Fibroblast of mammary gland (primary cell): ENCODE data around the gene UTP4.
A peak's percentile ranks its signal among the peaks of the same experiment; 100 is the strongest.

Source experiments
- DNase-seq: peaks from one replicate; pipeline ENCODE4 v3.0.0-alpha.2; 2010; ENCODE audit warnings: low read depth
- H3K4me3 ChIP-seq: 2 replicates; pipeline ENCODE4 v1.5.1; 2011; ENCODE audit warnings: low read depth, mild to moderate bottlenecking, low read length, moderate library complexity; ENCODE audit not compliant: control insufficient read depth
- TF ChIP-seq, protein P1 (sequence below): conservative IDR thresholded peaks from 2 replicates; pipeline ENCODE4 v1.5.1; 2011; ENCODE audit warnings: low read depth, low read length, inconsistent platforms; ENCODE audit not compliant: control insufficient read depth, insufficient read depth

The UTP4 gene

DNA sequence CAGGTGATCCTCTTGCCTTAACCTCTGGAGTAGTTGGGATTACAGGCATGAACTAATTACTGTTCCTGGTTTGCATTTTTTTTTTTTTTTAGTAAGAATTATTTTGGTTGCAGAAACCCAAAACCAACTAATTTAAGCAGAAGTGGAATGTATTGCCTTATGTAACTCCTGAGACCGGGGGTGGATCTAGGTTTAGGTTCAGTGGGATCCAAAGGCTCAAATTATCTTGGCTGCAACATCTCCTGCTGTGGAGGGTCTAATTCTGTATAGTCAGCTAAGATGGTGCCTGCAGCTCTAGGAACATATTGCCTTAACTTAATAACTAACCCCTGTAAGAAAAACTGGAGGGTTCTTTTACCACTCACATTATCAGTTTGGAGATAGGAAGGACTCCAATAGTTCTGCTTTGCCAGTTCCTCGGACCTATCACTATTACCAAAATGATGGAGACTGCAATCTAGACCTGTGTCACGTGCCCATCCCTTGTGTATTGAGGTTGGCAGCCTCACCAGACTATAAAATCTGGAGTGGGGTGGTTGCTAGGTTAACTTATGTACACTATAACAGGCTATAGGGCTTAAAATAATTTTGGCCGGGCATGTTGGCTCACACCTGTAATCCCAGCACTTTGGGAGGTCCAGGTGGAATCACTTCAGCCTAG, 63.0 kb downstream of the UTP4 start:
- no peak overlapping the region for H3K4me3 ChIP-seq
- DNase-seq: no peak
- TF ChIP-seq, protein P1, sequence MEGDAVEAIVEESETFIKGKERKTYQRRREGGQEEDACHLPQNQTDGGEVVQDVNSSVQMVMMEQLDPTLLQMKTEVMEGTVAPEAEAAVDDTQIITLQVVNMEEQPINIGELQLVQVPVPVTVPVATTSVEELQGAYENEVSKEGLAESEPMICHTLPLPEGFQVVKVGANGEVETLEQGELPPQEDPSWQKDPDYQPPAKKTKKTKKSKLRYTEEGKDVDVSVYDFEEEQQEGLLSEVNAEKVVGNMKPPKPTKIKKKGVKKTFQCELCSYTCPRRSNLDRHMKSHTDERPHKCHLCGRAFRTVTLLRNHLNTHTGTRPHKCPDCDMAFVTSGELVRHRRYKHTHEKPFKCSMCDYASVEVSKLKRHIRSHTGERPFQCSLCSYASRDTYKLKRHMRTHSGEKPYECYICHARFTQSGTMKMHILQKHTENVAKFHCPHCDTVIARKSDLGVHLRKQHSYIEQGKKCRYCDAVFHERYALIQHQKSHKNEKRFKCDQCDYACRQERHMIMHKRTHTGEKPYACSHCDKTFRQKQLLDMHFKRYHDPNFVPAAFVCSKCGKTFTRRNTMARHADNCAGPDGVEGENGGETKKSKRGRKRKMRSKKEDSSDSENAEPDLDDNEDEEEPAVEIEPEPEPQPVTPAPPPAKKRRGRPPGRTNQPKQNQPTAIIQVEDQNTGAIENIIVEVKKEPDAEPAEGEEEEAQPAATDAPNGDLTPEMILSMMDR: no peak

DNA sequence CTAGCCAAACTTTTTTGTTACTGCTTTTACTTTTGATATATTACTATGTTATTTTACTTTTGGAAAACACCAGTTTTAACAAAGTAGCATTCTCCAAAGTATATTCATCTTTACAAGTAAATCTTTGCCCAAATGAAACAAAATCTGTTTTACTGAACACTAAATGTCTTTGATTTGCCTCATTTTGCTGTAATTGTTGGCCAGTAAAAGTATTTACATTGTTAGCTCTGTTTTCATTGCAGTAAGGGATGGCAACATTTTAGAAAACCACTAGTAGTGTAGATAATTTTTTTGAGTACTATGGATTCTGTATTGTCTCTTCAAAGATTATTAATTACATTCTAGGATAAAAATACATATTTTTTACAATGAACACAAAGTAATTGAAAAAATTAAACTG, 65.1 kb downstream of the UTP4 start:
- TF ChIP-seq, protein P1: no peak
- no peak for DNase-seq
- no peak overlapping the region for H3K4me3 ChIP-seq

DNA sequence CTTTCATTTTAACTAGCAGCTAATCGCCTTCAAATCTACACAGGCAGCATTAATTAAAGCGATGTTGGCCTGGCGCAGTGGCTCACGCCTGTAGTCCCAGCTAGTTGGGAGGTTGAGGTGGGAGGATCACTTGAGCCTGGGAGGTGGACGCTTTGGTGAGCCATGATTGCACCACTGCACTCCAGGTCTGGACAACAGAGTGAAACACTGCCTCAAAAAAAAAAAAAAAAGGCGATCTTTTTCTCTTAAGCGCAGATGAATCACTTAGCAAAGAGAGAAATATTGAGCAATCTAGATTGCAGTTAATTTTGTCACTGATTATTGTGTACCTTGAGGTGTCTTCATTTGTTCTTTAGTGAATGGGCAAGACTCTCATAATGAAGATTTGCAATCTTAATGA, 66.9 kb downstream of the UTP4 start:
- H3K4me3 ChIP-seq: no peak overlapping the region
- peak; percentile 94 for DNase-seq
- TF ChIP-seq, protein P1: no peak

DNA sequence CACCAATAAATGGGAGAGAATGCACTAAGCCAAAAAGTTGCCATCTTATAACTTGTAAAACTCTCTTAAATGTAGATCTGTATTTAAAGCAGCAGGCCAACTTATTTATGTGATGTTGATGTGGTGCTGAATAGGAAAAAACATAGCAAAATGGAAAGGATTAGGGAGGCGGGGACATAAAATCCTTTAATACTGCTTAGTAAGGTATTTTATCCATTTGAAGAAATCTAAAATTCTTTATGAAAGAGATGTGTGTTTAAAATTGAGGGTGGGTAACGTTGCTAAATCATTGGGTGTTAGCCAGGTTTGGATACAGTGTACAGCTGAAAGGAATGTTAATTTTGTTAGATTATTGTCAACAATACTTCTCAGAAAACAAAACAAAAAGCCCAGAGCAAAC, 68.8 kb downstream of the UTP4 start:
- TF ChIP-seq, protein P1: no peak
- DNase-seq: no peak

DNA sequence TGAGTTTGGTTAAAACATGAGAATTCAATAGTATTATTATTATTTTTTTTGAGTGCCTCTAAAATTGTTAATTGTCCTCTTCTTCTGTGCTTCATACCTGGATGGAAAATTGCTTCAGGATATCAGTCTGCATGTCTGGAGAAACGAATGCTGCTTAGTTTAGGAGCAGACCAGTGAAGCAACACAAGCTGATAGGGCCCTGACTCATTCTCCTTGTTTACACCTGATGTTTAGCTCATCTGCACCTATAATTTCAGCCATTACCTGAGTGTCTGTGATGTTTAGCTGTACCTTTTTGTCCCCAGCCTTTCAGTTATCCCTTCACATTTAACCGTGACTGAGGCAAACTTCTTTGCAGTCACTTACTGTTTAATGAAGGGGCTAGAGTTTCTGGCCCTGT, 69.3 kb downstream of the UTP4 start:
- no peak for DNase-seq
- TF ChIP-seq, protein P1: no peak
- H3K4me3 ChIP-seq: no peak overlapping the region

More for the DNA sequence above, 68.8 kb downstream of the UTP4 start:
- H3K4me3 ChIP-seq: no peak overlapping the region

DNA sequence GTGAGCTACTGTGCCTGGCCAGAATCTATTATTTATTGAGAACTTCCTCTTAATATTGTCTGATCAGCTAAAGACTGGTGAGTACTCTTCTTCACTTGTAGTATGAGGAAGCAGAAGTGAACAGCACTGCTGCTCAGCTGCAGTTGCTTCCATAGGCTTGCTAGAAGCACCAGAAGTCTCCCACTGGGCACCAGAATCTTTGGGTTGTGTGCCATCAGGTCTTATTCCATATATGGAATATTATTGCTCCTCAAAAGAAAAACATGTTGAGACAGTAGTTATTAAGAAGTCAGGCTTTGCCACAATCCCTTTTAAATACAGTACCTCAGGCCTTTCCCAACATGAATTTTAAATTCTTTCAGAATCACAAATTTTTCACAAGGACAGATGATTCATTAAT, 71.7 kb downstream of the UTP4 start:
- TF ChIP-seq, protein P1: no peak
- no peak for DNase-seq
- H3K4me3 ChIP-seq: no peak overlapping the region

DNA sequence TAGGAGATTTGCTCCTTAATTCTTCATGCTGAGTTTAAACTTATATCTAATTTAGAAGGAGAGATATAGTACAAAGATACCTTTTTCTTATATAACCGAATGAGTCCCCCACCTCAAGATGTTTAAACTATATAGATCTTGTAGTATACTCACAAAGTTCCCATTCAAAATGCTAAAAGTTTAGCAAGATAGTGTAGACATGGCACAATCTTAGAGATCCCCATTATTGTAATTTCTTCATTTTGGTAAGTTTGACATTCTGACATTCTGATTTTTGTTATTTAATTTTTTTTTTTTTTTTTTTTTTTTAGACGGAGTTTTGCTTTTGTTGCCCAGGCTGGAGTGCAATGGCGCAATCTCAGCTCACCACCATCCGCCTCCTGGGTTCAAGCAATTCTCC, 77.3 kb downstream of the UTP4 start:
- H3K4me3 ChIP-seq: no peak overlapping the region
- TF ChIP-seq, protein P1: no peak
- no peak for DNase-seq
